IMR-90 (cell line): ENCODE results near the gene KRT73.

Experiments
- CEBPB ChIP-seq: IDR thresholded peaks from 2 replicates; pipeline ENCODE4 v1.6.1; 2012; ENCODE audit warnings: low read depth, low read length, improper control_type of control experiment
- CHD1 ChIP-seq: IDR thresholded peaks from 2 replicates; pipeline ENCODE4 v1.6.1; 2012; ENCODE audit warnings: low read depth, low read length, improper control_type of control experiment
- FOS ChIP-seq: fragments of 150-350 bp; IDR thresholded peaks from 2 replicates; pipeline ENCODE4 v1.6.1; 2016; ENCODE audit warnings: low read depth, low read length
- MAFK ChIP-seq: IDR thresholded peaks from 2 replicates; pipeline ENCODE4 v1.6.1; 2012; ENCODE audit warnings: low read depth, low read length, improper control_type of control experiment
- MXI1 ChIP-seq: IDR thresholded peaks from 2 replicates; pipeline ENCODE4 v1.6.1; 2012; ENCODE audit warnings: low read depth, mild to moderate bottlenecking, low read length, moderate library complexity, borderline replicate concordance
- NFE2L2 ChIP-seq: fragments of 150-350 bp; IDR thresholded peaks from 2 replicates; pipeline ENCODE4 v1.6.1; 2016; ENCODE audit warnings: low read depth, mild to moderate bottlenecking, low read length
- POLR2A ChIP-seq: IDR thresholded peaks from 2 replicates; pipeline ENCODE4 v1.6.1; 2012; ENCODE audit warnings: mild to moderate bottlenecking, low read depth, low read length
- RAD21 ChIP-seq: IDR thresholded peaks from 2 replicates; pipeline ENCODE4 v1.6.1; 2012; ENCODE audit warnings: low read length, improper control_type of control experiment
- RCOR1 ChIP-seq: IDR thresholded peaks from 2 replicates; pipeline ENCODE4 v1.6.1; 2012; ENCODE audit warnings: mild to moderate bottlenecking, low read length, improper control_type of control experiment; ENCODE audit not compliant: insufficient replicate concordance
- RFX5 ChIP-seq: IDR thresholded peaks from 2 replicates; pipeline ENCODE4 v1.8.0; 2012; ENCODE audit warnings: low read depth, mild to moderate bottlenecking, low read length, moderate library complexity
- SMC3 ChIP-seq: fragments of 150-350 bp; IDR thresholded peaks from 2 replicates; pipeline ENCODE4 v1.6.1; 2016; ENCODE audit warnings: low read depth, mild to moderate bottlenecking, antibody characterized with exemption, low read length, moderate library complexity
- TF ChIP-seq, protein P1 (sequence below): conservative IDR thresholded peaks from 2 replicates; pipeline ENCODE4 v1.5.1; 2012; ENCODE audit warnings: mild to moderate bottlenecking, low read depth, low read length, improper control_type of control experiment
- TF ChIP-seq, protein P2 (sequence below): fragments of 150-350 bp; IDR thresholded peaks from 2 replicates; pipeline ENCODE4 v1.6.1; 2017; ENCODE audit warnings: mild to moderate bottlenecking, antibody characterized with exemption, low read length, low read depth
- TF ChIP-seq, protein P3 (sequence below): fragments of 150-350 bp; IDR thresholded peaks from 2 replicates; pipeline ENCODE4 v1.6.1; 2016; ENCODE audit warnings: low read depth, mild to moderate bottlenecking, low read length, moderate library complexity, borderline replicate concordance

DNA sequence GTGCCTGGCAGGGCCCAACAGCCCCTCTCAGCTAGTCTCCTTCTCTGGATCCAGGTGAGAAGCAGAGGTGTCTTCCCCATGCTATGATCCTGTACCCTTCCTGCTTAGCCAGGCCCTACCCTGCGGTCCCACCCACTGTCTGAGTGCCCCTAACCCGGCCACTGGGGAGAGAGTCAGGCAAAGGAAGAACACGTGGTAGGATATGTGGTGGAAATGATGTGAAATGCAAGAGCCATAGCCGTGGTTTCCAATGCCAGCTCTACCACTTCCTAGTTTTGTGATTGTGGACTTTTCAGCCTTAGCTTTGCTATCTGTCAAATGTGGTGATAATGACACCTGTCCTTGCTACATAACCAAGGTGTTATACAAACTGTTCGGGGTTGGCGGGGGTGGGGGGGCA, 17.8 kb upstream of the KRT73 start:
- TF ChIP-seq, protein P1, sequence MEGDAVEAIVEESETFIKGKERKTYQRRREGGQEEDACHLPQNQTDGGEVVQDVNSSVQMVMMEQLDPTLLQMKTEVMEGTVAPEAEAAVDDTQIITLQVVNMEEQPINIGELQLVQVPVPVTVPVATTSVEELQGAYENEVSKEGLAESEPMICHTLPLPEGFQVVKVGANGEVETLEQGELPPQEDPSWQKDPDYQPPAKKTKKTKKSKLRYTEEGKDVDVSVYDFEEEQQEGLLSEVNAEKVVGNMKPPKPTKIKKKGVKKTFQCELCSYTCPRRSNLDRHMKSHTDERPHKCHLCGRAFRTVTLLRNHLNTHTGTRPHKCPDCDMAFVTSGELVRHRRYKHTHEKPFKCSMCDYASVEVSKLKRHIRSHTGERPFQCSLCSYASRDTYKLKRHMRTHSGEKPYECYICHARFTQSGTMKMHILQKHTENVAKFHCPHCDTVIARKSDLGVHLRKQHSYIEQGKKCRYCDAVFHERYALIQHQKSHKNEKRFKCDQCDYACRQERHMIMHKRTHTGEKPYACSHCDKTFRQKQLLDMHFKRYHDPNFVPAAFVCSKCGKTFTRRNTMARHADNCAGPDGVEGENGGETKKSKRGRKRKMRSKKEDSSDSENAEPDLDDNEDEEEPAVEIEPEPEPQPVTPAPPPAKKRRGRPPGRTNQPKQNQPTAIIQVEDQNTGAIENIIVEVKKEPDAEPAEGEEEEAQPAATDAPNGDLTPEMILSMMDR, result no peak
- no peak for TF ChIP-seq POLR2A
- TF ChIP-seq CHD1, result no peak
- no peak for TF ChIP-seq MAFK
- TF ChIP-seq RAD21, result no peak
- TF ChIP-seq, protein P2, sequence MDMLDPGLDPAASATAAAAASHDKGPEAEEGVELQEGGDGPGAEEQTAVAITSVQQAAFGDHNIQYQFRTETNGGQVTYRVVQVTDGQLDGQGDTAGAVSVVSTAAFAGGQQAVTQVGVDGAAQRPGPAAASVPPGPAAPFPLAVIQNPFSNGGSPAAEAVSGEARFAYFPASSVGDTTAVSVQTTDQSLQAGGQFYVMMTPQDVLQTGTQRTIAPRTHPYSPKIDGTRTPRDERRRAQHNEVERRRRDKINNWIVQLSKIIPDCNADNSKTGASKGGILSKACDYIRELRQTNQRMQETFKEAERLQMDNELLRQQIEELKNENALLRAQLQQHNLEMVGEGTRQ, result no peak
- no peak for TF ChIP-seq SMC3
- no peak for TF ChIP-seq RFX5
- TF ChIP-seq FOS, result no peak
- no peak for TF ChIP-seq RCOR1
- TF ChIP-seq NFE2L2, result no peak
- TF ChIP-seq CEBPB, result no peak
- TF ChIP-seq, protein P3, sequence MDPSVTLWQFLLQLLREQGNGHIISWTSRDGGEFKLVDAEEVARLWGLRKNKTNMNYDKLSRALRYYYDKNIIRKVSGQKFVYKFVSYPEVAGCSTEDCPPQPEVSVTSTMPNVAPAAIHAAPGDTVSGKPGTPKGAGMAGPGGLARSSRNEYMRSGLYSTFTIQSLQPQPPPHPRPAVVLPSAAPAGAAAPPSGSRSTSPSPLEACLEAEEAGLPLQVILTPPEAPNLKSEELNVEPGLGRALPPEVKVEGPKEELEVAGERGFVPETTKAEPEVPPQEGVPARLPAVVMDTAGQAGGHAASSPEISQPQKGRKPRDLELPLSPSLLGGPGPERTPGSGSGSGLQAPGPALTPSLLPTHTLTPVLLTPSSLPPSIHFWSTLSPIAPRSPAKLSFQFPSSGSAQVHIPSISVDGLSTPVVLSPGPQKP, result no peak
- TF ChIP-seq MXI1, result no peak
